Fibroblast of lung (primary cell): ENCODE results near the gene LATS2. TPM values are rescaled to one million over a fixed set of nuclear protein-coding genes. Genes with fewer than 3 reads are reported as not detected.

Experiments
- DNase-seq, 2 donors: peaks; one replicate each; pipeline versions ENCODE4 v3.0.0 to v3.0.0-alpha.2; 2010; ENCODE audit warnings: low read depth in 2 of 2
- H2AFZ ChIP-seq: 2 replicates; pipeline ENCODE4 v1.5.1; 2012; ENCODE audit warnings: low read length, control low read depth, inconsistent platforms
- H3K27ac ChIP-seq: 2 replicates; pipeline ENCODE4 v1.5.1; 2011; ENCODE audit warnings: low read length, control low read depth; ENCODE audit not compliant: insufficient read depth
- H3K27me3 ChIP-seq: 2 replicates; pipeline ENCODE4 v1.5.1; 2011; ENCODE audit warnings: mild to moderate bottlenecking, low read length; ENCODE audit not compliant: control insufficient read depth, insufficient read depth
- H3K36me3 ChIP-seq: 2 replicates; pipeline ENCODE4 v1.5.1; 2011; ENCODE audit warnings: low read length; ENCODE audit not compliant: control insufficient read depth, insufficient read depth
- H3K4me1 ChIP-seq: 2 replicates; pipeline ENCODE4 v1.5.1; 2011; ENCODE audit warnings: low read length; ENCODE audit not compliant: control insufficient read depth, insufficient read depth; ENCODE audit errors: extremely low read depth
- H3K4me2 ChIP-seq: 2 replicates; pipeline ENCODE4 v1.5.1; 2011; ENCODE audit warnings: low read length, control low read depth; ENCODE audit not compliant: insufficient read depth; ENCODE audit errors: extremely low read depth
- H3K4me3 ChIP-seq, 4 experiments: fragments of 200-600 bp in 1 of 4; sonication (generic) in 1 of 4; replicated peaks in 1 of 4; 2 replicates each; pipeline ENCODE4 v1.5.1; 2011 to 2016; ENCODE audit warnings: low read length in 4 of 4, low read depth in 3 of 4, mild to moderate bottlenecking in 3 of 4, control low read depth in 2 of 4, inconsistent platforms in 1 of 4, mixed read lengths in 1 of 4; ENCODE audit not compliant: insufficient read depth in 1 of 4; ENCODE audit errors: control extremely low read depth in 1 of 4
- H3K79me2 ChIP-seq: 2 replicates; pipeline ENCODE4 v1.5.1; 2012; ENCODE audit warnings: mild to moderate bottlenecking, low read length, inconsistent platforms; ENCODE audit not compliant: control insufficient read depth, insufficient read depth
- H3K9ac ChIP-seq: 2 replicates; pipeline ENCODE4 v1.5.1; 2011; ENCODE audit warnings: mild to moderate bottlenecking, low read length, control low read depth; ENCODE audit not compliant: insufficient read depth
- H3K9me3 ChIP-seq: 2 replicates; pipeline ENCODE4 v1.5.1; 2012; ENCODE audit warnings: low read depth, low read length; ENCODE audit not compliant: control insufficient read depth, insufficient read depth
- H4K20me1 ChIP-seq: 2 replicates; pipeline ENCODE4 v1.5.1; 2011; ENCODE audit warnings: low read length; ENCODE audit not compliant: control insufficient read depth, insufficient read depth; ENCODE audit errors: extremely low read depth
- CTCF ChIP-seq, 2 donors: IDR thresholded peaks in 1 of 2; conservative IDR thresholded peaks in 1 of 2; 1 replicate in 1 of 2; 2 replicates in 1 of 2; pipeline ENCODE4 v1.5.1; 2011 to 2012; ENCODE audit warnings: low read length in 2 of 2, control low read depth in 1 of 2, inconsistent platforms in 1 of 2, low read depth in 1 of 2, mild to moderate bottlenecking in 1 of 2
- EZH2 ChIP-seq: IDR thresholded peaks from 2 replicates; pipeline ENCODE4 v1.5.1; 2012; ENCODE audit warnings: low read length, control low read depth, mild to moderate bottlenecking; ENCODE audit errors: missing control alignments
- polyA plus RNA-seq, 2 donors: library from polyadenylated mRNA; depleted of rRNA in 1 of 2; stranded (reverse) in 1 of 2; unstranded in 1 of 2; fragments of >200 nt; gene quantifications; 2 replicates each; pipeline ENCODE4 v1.2.1, GENCODE V29; 2011 to 2012; ENCODE audit warnings: missing spikeins in 1 of 2
- total RNA-seq: library from RNA; depleted of rRNA; stranded (reverse); fragments of >200 nt; gene quantifications from 2 replicates; pipeline ENCODE4 v1.2.1, GENCODE V29; 2014

LATS2 gene
- total and polyA plus RNA-seq, 2 donors (not counting 1 experiment from before 2014, with no cell fraction given): 16.2 to 32.0 TPM

GRCh38 chr13:20997301-20998161 is 63.9 kb downstream of the LATS2 start:
- TF ChIP-seq CTCF (conservative IDR thresholded peaks at IDR 0.05 in 1 of 2, IDR thresholded peaks at IDR 0.05 in 1 of 2; ENCODE audit: low read depth in 1 of 2, low read length in 2 of 2) (no peak), EZH2 (no peak)
- peaks cover 3% of the 10 kb centered on the region for H3K36me3 ChIP-seq
- peak overlapping the region; percentile 92 for H3K27ac ChIP-seq
- peak overlapping the region; percentile 33 for H3K9ac ChIP-seq
- H2AFZ ChIP-seq: no peak overlapping the region
- H3K79me2 ChIP-seq: peaks cover 63% of the 10 kb centered on the region
- no peaks in the 10 kb centered on the region for H3K9me3 ChIP-seq
- DNase-seq: peak; percentile 92 to 99
- H4K20me1 ChIP-seq: peaks cover 3% of the 10 kb centered on the region
- H3K4me2 ChIP-seq: peak overlapping the region; percentile 77
- H3K4me3 ChIP-seq: no peak overlapping the region
- no peaks in the 10 kb centered on the region for H3K27me3 ChIP-seq
- peaks cover 20% of the 10 kb centered on the region for H3K4me1 ChIP-seq

- no peak overlapping the region for H2AFZ ChIP-seq
- H3K9ac ChIP-seq: no peak overlapping the region
- no peak overlapping the region for H3K4me2 ChIP-seq
- no peaks in the 10 kb centered on the region for H3K9me3 ChIP-seq
- DNase-seq: no peak
- peaks cover 13% of the 10 kb centered on the region for H3K36me3 ChIP-seq
- H3K27me3 ChIP-seq: no peaks in the 10 kb centered on the region
- no peak overlapping the region for H3K4me3 ChIP-seq
- H3K79me2 ChIP-seq: peaks cover 62% of the 10 kb centered on the region
- no peak overlapping the region for H3K27ac ChIP-seq
- no peak for TF ChIP-seq EZH2
- no peak for TF ChIP-seq CTCF (conservative IDR thresholded peaks at IDR 0.05 in 1 of 2, IDR thresholded peaks at IDR 0.05 in 1 of 2; ENCODE audit: low read depth in 1 of 2, low read length in 2 of 2)
- H3K4me1 ChIP-seq: peaks cover 20% of the 10 kb centered on the region
- peaks cover 3% of the 10 kb centered on the region for H4K20me1 ChIP-seq
Observed at GRCh38 chr13:20995245-20995838, 66.0 kb downstream of the LATS2 start.

GRCh38 chr13:20994441-20994821 is 67.0 kb downstream of the LATS2 start:
- H3K27ac ChIP-seq: no peak overlapping the region
- no peak overlapping the region for H3K9ac ChIP-seq
- no peak overlapping the region for H2AFZ ChIP-seq
- H3K4me3 ChIP-seq: no peak overlapping the region
- peaks cover 22% of the 10 kb centered on the region for H3K4me1 ChIP-seq
- peaks cover 64% of the 10 kb centered on the region for H3K79me2 ChIP-seq
- H3K36me3 ChIP-seq: peaks cover 18% of the 10 kb centered on the region
- H3K4me2 ChIP-seq: no peak overlapping the region
- TF ChIP-seq CTCF (conservative IDR thresholded peaks at IDR 0.05 in 1 of 2, IDR thresholded peaks at IDR 0.05 in 1 of 2; ENCODE audit: low read depth in 1 of 2, low read length in 2 of 2) (no peak), EZH2 (no peak)
- no peak for DNase-seq
- no peaks in the 10 kb centered on the region for H3K9me3 ChIP-seq
- H4K20me1 ChIP-seq: peaks cover 3% of the 10 kb centered on the region
- no peaks in the 10 kb centered on the region for H3K27me3 ChIP-seq
